Measurements from ENCODE around the gene SEC14L6.

The SEC14L6 gene

DNA sequence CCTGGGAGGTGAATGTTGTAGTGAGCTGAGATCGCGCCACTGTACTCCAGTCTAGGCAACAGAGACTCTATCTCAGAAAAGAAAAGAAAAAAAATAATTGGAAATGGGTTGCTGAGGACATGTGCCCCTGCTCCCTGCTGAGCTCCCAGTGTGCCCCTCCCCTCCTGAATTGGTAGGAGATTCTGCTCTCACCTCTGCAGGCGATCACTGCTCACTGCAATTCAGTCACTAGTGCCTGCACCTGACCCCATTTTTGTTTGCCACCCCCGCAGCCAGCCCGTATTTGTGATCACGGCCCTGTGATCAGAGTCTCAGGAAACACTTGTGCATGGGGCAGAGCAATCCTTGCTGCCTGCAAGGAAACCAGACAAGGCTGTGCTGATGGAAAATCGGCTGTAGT is 58.4 kb downstream of the SEC14L6 start:
- no peaks in the 10 kb centered on the region for H3K27me3 ChIP-seq (ENCODE audit: low read length)
- no peak overlapping the region for H3K4me2 ChIP-seq (ENCODE audit: low read depth, low read length, poor library complexity, severe bottlenecking)
- no peaks in the 10 kb centered on the region for H3K9me2 ChIP-seq (replicated peaks; ENCODE audit: insufficient read depth, low read length)
- H3F3A ChIP-seq (ENCODE audit: insufficient read depth), result no peaks in the 10 kb centered on the region
- H3K4me3 ChIP-seq (ENCODE audit: insufficient read depth, low read length, poor library complexity, severe bottlenecking), result no peak overlapping the region
- TF ChIP-seq, protein P1, sequence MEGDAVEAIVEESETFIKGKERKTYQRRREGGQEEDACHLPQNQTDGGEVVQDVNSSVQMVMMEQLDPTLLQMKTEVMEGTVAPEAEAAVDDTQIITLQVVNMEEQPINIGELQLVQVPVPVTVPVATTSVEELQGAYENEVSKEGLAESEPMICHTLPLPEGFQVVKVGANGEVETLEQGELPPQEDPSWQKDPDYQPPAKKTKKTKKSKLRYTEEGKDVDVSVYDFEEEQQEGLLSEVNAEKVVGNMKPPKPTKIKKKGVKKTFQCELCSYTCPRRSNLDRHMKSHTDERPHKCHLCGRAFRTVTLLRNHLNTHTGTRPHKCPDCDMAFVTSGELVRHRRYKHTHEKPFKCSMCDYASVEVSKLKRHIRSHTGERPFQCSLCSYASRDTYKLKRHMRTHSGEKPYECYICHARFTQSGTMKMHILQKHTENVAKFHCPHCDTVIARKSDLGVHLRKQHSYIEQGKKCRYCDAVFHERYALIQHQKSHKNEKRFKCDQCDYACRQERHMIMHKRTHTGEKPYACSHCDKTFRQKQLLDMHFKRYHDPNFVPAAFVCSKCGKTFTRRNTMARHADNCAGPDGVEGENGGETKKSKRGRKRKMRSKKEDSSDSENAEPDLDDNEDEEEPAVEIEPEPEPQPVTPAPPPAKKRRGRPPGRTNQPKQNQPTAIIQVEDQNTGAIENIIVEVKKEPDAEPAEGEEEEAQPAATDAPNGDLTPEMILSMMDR (IDR thresholded peaks at IDR 0.05; ENCODE audit: insufficient read depth, low read length, poor library complexity, severe bottlenecking), result no peak
- no peak for TF ChIP-seq EZH2phosphoT487 (conservative IDR thresholded peaks at IDR 0.05; ENCODE audit: low read length)
- H3K79me2 ChIP-seq (ENCODE audit: insufficient read depth, low read length), result no peaks in the 10 kb centered on the region
- H3K9ac ChIP-seq (ENCODE audit: low read length), result no peak overlapping the region
- no peaks in the 10 kb centered on the region for H4K20me1 ChIP-seq (ENCODE audit: low read depth, low read length)
- no peaks in the 10 kb centered on the region for H3K36me3 ChIP-seq (ENCODE audit: low read length)
- no peak overlapping the region for H2AFZ ChIP-seq (ENCODE audit: low read depth, low read length, severe bottlenecking)
- H3K27ac ChIP-seq (ENCODE audit: low read depth, low read length), result no peak overlapping the region
- H3K9me3 ChIP-seq (ENCODE audit: insufficient read depth, low read length), result no peaks in the 10 kb centered on the region

DNA sequence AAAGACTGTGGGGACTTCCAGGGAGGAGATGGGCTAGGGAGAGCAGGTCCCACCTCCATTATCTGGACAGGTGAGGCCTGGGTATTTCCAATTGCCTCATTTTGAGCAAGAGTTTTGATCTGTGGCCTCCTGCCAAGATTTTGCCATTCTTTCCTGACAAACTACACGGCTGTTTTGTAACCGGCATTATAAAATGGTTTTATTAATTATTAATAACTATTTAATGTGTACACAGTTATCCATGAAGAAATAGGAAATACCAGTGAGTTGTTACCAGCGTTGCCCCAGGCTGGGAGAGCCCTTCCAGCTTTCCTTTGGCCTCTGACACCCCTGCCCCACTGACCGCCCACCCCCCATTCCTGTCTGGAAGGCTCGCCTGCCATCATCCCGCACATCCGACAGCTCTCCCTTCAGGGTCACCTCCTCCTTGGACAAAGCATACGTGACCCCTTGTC is 59.9 kb downstream of the SEC14L6 start:
- Histone ChIP-seq H3K27ac (ENCODE audit: low read depth, low read length) (no peak overlapping the region), H3K9ac (ENCODE audit: low read length) (no peak overlapping the region), H3K9me3 (ENCODE audit: insufficient read depth, low read length) (no peaks in the 10 kb centered on the region), H3K4me3 (ENCODE audit: insufficient read depth, low read length, poor library complexity, severe bottlenecking) (no peak overlapping the region), H3K4me2 (ENCODE audit: low read depth, low read length, poor library complexity, severe bottlenecking) (no peak overlapping the region), H3F3A (ENCODE audit: insufficient read depth) (no peaks in the 10 kb centered on the region), H3K36me3 (ENCODE audit: low read length) (no peaks in the 10 kb centered on the region), H3K27me3 (ENCODE audit: low read length) (no peaks in the 10 kb centered on the region), H3K9me2 (replicated peaks; ENCODE audit: insufficient read depth, low read length) (no peaks in the 10 kb centered on the region), H2AFZ (ENCODE audit: low read depth, low read length, severe bottlenecking) (no peak overlapping the region), H4K20me1 (ENCODE audit: low read depth, low read length) (no peaks in the 10 kb centered on the region), H3K79me2 (ENCODE audit: insufficient read depth, low read length) (no peaks in the 10 kb centered on the region)
- TF ChIP-seq, protein P1 (IDR thresholded peaks at IDR 0.05; ENCODE audit: insufficient read depth, low read length, poor library complexity, severe bottlenecking), result no peak
- TF ChIP-seq EZH2phosphoT487 (conservative IDR thresholded peaks at IDR 0.05; ENCODE audit: low read length), result no peak

DNA sequence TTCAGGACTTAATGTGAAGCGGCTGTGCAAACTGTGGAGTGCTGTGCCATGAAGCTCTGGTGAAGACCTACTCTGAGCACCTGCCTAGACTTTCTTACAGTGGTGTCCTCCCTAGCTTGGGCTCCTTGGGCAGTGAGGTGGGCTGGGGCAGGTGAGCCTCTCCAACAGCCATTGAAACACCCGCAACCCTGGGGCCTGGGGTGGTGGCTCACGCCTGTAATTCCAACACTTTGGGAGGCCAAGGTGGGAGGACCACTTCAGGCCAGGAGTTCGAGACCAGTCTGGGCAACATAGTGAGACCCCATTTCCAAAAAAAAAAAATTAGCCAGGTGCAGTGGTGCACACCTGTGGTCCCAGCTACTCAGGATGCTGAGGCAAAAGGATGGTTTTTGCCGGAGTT is 60.4 kb downstream of the SEC14L6 start:
- Histone ChIP-seq H4K20me1 (ENCODE audit: low read depth, low read length) (no peaks in the 10 kb centered on the region), H3K4me3 (ENCODE audit: insufficient read depth, low read length, poor library complexity, severe bottlenecking) (no peak overlapping the region), H3K79me2 (ENCODE audit: insufficient read depth, low read length) (no peaks in the 10 kb centered on the region), H3K9ac (ENCODE audit: low read length) (no peak overlapping the region), H2AFZ (ENCODE audit: low read depth, low read length, severe bottlenecking) (no peak overlapping the region), H3K27ac (ENCODE audit: low read depth, low read length) (no peak overlapping the region), H3K4me2 (ENCODE audit: low read depth, low read length, poor library complexity, severe bottlenecking) (no peak overlapping the region), H3K27me3 (ENCODE audit: low read length) (no peaks in the 10 kb centered on the region), H3K9me3 (ENCODE audit: insufficient read depth, low read length) (no peaks in the 10 kb centered on the region), H3K9me2 (replicated peaks; ENCODE audit: insufficient read depth, low read length) (no peaks in the 10 kb centered on the region), H3K36me3 (ENCODE audit: low read length) (no peaks in the 10 kb centered on the region), H3F3A (ENCODE audit: insufficient read depth) (no peaks in the 10 kb centered on the region)
- TF ChIP-seq, protein P1 (IDR thresholded peaks at IDR 0.05; ENCODE audit: insufficient read depth, low read length, poor library complexity, severe bottlenecking), result no peak
- no peak for TF ChIP-seq EZH2phosphoT487 (conservative IDR thresholded peaks at IDR 0.05; ENCODE audit: low read length)
